ENCODE results near the gene RAD21L1.

Gene RAD21L1

DNA sequence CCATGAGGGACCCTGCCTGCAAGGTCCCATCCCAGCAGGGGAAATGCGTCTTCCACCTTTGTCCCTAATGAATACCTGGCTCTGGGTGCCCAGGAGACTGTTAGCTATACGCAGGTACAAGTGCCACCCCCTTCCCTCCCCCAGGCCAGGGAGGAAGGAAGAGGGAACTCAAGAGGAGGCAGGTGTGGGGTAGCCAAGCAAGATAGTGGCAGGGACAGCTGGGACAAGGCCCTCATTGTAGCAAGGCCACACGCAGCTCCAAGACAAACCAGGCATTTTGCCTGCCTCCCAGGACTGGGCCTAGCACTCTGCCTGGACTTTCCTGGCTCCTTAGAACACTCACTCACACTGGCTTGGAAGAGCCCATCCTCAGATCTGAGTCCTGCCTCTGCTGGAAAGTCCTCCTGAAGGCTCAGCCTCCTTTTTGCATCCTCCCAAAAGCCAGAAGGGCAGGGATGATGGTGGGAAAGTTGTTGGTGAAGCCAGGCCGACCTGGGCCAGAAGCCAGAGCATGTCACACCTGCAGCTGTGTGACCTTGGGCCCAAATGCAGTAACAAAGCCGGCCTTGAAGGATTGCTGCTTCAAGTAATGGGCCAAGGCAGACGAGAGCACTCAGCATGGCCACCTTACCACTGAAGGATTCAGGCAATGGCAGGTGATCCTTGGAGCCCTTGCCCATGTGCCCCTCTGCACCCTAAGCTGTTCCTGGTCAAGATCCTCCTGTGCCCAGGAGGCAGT, 68.0 kb downstream of the RAD21L1 start:
- in situ Hi-C loops (cut with MboI; ENCODE audit: low sequenced_read_pairs): no loop called here

DNA sequence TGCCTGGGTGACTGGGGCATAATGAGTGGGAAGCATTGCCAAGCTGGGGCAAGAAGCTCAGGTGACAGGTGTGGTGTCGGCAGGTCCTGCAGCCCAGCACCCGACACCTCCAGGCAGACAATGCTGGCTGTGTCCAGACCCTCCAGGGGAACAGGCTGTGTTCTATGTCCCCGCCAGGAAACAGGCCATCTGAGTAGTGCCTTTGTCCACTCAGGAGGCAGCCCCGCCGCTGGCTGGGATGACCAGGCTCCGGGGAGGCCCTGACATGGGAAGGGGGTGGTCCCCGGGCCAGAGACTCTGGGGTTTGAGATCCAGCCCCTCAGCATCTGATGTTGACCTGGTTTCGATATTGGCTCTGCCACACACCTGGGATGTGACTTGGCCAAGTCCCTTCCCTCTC, 68.7 kb downstream of the RAD21L1 start:
- in situ Hi-C loops (cut with MboI; ENCODE audit: low sequenced_read_pairs): no loop called here

DNA sequence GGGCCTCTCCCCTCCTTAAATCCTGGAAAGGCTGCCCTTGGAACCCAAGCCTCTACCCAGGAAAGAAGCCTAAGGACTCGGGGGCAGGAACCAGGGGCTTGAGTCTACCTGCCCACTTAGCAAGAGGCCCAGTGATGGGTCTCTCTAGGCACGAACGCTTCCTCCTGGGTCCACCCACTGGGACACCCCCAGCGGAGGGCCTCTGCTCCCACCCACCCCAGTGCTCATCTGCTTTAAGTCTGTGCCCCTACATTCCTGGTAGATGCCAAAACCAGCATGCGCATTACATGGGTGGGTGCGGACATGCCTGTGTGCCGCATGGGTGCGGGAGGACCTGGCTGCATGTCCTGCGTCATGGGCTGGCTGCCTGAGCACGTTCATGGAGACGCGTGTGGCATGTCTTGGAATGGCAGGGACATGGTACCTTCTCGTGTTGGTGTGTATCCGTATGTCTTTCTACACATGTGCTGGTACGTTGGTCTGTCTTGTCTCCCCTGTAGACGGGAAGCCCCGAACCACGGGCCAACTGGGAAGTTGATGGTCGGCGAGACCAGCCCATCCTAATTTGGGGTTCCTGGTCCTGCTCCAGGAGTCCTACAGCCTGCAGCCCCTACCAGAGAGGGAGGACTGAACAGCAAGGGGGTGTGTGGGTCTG, 69.6 kb downstream of the RAD21L1 start:
- in situ Hi-C loops (cut with MboI; ENCODE audit: low sequenced_read_pairs): no loop called here

DNA sequence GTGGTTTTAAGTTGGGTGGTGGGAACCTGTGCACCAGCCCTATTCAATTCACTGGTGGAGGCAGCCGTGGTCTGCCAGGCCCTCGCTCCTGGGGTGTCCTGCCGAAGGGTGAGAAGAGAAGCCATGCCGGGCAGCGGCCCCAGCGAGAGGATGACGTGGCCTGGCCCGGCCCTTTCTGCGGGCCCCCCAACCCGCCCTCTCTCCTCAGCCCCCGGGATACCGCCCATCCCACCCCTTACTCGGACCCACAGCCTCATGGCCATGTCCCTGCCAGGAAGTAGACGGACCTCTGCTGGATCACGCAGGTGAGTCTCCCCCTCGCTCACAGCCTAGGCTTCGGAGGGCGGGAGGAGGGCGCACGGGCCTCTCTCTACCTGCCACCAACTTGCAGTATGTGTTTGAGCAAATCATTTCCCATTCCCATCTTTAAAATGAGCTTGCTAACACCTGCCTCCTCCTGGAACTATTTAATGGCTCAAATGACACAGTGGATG, 70.3 kb downstream of the RAD21L1 start:
- in situ Hi-C loops (cut with MboI; ENCODE audit: low sequenced_read_pairs): no loop called here

DNA sequence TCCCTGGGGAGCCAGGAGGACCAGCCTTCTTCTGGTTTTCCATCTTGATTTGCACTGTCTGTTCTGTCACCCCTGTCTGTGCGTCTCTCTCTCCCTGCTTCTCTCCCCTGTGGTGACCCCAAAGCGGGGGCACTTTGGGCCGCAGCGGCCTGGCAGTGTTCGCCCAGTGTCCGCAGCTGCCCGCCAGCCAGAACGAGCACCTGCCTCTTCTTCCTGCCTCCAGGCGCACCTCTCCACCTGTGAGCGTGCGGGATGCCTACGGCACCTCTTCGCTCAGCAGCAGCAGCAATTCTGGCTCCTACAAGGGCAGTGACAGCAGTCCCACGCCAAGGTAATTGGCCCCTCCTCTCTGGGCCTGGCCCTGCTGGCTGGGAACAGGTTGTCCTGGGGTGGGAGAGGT, 71.1 kb downstream of the RAD21L1 start:
- in situ Hi-C loops (cut with MboI; ENCODE audit: low sequenced_read_pairs): no loop called here

DNA sequence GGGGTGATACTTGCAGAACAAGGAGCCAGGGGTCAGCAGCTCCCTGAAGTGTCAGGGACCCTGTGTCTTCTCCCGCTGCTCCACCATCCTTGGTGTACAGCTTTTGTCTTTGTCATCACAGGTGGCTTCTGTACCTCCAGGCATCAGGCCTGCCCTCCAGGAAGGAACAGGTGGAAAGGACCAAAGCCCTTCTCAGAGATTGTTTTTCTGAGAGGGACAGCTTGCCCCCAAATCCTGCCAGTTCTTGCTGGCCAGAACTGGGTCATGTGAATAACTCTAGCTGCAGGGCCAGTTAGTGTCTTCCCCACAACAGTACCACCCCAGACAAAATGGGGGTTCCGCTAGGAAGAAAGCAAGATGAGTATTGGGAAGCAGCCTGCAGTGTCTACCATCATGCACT, 71.6 kb downstream of the RAD21L1 start:
- in situ Hi-C loops (cut with MboI; ENCODE audit: low sequenced_read_pairs): no loop called here

DNA sequence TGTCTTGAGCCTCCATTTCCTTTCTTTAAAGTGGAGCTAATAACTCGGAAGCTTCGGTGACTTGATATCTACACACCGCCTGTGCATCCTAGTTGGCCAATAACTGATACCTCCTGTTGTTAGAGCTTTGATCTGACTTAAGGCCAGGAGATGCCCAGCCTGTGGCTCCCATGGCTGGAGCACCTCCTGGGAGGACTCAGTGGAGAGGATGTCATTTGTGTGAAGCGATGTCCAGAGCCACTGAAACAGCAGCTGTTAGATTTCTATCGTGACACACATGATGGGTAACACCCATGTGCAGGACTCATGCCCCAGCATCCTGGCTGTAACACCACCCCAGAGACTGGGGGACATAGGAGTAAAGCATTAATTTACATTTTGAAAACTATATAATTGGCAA, 72.3 kb downstream of the RAD21L1 start:
- in situ Hi-C loops (cut with MboI; ENCODE audit: low sequenced_read_pairs): no loop called here

DNA sequence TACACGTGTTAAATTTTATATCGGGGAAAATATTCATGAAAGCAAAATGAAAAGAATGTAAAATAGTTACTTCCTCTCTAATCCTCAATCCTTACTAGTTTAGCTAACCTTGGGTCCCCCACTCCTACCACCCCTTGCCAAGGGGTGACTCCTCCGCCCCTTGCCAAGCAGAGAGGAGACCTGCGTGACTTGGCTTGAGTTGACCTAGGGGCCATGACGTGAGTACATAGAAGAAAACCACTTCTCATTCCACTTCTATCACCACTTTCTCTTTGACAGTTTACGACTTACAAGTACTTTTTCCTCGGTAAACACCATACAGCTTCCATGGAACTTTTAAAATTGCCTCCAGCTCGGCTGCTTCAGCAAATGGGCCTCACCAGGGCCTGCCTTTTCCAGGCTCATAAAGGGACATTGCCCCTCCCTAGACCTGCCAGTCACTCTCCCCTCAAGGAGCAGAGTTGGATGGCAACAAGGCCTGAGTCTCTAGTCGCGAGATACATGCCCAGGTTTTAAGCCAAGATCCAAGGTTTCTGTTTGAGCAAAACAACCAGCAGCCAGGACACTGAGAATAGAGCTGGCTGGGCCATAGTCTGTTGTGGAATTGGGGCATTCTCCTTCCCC, 73.2 kb downstream of the RAD21L1 start:
- in situ Hi-C loops (cut with MboI; ENCODE audit: low sequenced_read_pairs): no loop called here

DNA sequence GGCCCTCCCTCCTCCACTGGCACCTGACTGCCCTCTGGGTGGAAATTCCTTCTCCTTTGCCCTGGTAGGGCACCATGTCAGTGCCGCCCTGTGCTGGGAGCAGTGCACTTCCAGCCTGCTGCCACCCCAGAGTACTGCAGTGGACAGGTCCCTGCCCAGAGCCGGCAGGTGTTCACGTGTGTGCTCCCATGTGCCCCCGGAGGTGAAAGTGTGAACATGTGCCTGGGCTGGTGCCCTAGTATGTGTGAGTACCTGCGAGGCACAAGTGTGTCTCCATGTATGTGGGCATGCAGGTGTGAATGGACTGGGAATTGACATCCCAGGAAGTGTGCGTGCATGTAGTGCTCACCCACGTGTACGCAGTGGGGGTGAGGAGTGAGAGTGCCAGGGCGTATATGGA, 73.7 kb downstream of the RAD21L1 start:
- in situ Hi-C loops (cut with MboI; ENCODE audit: low sequenced_read_pairs): no loop called here

DNA sequence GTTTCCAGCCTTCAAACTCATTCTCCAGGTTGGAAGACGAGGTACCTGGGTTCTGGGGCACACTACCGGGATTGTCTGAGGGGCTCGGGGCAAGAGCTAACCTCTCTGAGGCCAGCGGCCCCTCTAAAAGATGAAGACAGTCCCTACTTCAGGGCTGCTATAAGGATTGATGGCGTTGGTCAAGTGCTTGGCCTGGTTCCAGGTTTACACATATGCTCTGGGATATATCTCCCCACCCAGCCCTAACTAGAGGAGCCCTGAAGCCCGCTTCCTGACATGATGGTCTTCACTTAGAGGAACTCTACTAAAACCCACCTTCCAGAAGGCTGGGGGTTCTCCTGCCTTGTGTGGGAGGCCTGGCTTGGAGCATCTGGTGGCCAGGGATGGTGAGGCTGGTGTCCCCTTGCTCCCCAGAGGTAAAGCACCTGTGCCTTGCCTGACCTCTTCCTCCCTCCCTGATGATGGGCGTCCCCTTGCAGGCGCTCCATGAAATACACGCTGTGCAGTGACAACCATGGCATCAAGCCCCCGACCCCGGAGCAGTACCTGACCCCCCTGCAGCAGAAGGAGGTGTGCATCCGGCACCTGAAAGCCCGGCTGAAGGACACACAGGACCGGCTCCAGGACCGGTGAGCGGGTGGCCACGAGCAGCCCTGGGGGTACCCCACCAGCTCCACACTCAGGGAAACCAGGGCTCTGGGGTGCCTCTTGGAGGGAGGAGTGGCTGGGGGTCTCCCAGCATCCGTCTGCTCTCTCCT, 74.4 kb downstream of the RAD21L1 start:
- in situ Hi-C loops (cut with MboI; ENCODE audit: low sequenced_read_pairs): no loop called here

DNA sequence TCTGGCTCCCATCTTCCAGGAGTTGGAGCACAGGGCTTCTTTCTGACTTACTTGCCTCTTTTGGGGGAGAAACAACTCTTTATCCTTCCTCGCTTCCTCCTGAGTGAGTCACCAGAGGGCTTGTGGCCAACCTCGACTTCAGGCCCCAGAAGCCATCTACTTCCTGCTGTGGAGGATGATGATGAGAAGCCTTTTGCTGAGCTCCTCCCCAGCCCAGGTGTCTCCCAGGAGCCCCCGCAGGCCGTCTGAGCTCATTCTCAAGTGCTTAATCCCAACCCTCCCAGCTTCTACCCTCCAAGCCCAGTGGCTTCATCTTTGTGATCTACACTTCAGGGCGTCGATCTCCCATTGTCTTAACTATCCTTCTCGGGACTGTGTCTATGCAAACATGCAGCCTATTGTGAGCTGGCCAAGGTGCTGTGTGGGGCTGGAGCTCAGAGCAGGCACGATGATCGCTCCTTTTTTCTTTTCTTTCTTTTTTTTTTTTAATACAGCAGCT, 75.2 kb downstream of the RAD21L1 start:
- in situ Hi-C loops (cut with MboI; ENCODE audit: low sequenced_read_pairs): no loop called here

DNA sequence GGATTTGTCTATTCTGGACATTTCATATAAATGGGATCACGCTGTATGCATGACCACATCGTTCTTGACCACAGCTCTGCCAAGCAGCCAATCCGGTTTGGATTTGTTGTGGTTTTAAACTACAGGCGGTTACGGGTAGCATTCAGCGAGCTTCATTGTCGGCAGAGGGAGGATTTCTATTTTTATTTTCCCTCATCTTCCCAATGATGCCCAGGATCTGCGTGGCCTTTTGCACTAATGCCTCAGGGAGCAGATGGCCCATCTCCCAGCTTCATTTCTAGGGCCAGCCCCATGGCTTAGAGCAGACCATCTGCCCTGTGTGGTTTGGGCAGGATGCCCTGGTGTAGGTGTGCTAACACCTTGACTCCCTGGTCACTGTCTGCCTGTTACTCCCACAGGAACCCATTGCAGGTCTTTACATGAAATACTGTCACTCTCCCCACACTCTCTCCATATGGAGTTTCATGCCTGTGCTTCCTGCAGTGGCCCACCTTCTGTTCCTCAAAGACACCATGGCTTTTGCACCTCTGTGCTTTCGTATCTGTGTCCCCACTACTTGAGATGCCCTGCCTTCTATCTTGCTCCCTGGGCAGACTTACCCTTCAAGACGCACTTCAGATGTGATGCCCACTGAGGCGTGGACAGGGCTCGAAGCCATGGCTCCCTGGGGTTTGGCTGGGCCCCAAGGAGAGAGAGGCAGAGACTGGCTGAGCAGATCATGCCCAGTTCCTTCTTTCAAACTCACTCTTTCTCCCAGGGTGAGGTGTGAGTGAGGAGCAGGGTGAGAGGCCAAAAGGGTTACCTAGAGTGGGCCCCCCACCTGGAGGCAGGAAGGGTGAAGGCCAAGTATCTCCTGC, 77.1 kb downstream of the RAD21L1 start:
- in situ Hi-C loops (cut with MboI; ENCODE audit: low sequenced_read_pairs): no loop called here

DNA sequence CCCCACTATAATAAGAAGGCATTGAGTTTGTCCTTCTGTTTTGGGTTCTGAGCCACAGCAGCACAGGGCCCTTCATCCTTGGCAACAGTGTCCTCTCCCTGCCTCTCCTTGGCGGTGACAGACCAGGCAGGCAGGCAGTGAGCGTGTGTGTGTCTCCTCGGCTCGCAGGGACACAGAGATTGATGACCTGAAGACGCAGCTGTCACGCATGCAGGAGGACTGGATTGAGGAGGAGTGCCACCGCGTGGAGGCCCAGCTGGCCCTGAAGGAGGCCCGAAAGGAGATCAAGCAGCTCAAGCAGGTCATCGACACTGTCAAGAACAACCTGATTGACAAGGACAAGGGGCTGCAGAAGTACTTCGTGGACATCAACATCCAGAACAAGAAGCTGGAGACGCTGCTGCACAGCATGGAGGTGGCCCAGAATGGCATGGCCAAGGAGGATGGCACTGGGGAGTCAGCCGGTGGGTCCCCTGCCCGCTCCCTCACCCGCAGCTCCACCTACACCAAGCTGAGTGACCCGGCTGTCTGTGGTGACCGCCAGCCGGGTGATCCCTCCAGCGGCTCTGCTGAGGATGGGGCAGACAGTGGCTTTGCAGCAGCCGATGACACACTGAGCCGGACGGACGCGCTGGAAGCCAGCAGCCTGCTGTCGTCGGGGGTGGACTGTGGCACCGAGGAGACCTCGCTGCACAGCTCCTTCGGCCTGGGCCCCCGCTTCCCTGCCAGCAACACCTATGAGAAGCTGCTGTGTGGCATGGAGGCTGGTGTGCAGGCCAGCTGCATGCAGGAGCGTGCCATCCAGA, 79.1 kb downstream of the RAD21L1 start:
- in situ Hi-C loops (cut with MboI; ENCODE audit: low sequenced_read_pairs): no loop called here
